HFF-Myc (cell line): ENCODE measurements around the gene BCAR1.

ENCODE experiments used
- DNase-seq: peaks from one replicate; pipeline ENCODE4 v3.0.0-alpha.2; 2011; ENCODE audit warnings: low read depth; ENCODE audit errors: extremely low read depth
- H3K4me3 ChIP-seq: replicated peaks from 2 replicates; pipeline ENCODE4 v1.5.1; 2011; ENCODE audit warnings: low read depth, mild to moderate bottlenecking, control low read depth, low read length
- TF ChIP-seq, protein P1 (sequence below): IDR thresholded peaks from 2 replicates; pipeline ENCODE4 v1.5.1; 2012; ENCODE audit warnings: mild to moderate bottlenecking, low read depth, low read length, control low read depth; ENCODE audit errors: missing control alignments

BCAR1 gene

GRCh38 chr16:75192606-75193264 is 58.7 kb downstream of the BCAR1 start:
- DNase-seq, result no peak
- TF ChIP-seq, protein P1, sequence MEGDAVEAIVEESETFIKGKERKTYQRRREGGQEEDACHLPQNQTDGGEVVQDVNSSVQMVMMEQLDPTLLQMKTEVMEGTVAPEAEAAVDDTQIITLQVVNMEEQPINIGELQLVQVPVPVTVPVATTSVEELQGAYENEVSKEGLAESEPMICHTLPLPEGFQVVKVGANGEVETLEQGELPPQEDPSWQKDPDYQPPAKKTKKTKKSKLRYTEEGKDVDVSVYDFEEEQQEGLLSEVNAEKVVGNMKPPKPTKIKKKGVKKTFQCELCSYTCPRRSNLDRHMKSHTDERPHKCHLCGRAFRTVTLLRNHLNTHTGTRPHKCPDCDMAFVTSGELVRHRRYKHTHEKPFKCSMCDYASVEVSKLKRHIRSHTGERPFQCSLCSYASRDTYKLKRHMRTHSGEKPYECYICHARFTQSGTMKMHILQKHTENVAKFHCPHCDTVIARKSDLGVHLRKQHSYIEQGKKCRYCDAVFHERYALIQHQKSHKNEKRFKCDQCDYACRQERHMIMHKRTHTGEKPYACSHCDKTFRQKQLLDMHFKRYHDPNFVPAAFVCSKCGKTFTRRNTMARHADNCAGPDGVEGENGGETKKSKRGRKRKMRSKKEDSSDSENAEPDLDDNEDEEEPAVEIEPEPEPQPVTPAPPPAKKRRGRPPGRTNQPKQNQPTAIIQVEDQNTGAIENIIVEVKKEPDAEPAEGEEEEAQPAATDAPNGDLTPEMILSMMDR, result no peak
- no peak overlapping the region for H3K4me3 ChIP-seq

- no peak for DNase-seq
- TF ChIP-seq, protein P1, result no peak
- no peak overlapping the region for H3K4me3 ChIP-seq
Measured at GRCh38 chr16:75189638-75190245, 61.7 kb downstream of the BCAR1 start.

- TF ChIP-seq, protein P1, result no peak
- DNase-seq, result no peak
- H3K4me3 ChIP-seq, result no peak overlapping the region
Measured at GRCh38 chr16:75188832-75189477, 62.5 kb downstream of the BCAR1 start.

DNA sequence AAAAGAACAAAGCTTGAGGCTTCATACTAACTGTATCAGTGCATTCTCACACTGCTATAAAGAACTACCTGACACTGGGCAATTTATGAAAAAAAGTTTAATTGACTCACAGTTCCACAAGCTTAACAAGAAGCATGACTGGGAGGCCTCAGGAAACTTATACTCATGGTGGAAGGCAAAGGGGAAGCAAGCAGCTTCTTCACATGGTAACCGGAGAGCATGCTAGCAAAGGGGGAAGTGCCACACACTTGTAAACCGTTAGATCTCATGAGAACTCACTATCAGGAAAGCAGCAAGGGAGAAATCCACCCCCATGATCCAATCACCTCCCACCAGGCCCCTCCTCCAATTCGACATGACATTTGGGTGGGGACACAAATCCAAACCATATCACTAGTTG is 69.8 kb downstream of the BCAR1 start:
- DNase-seq, result no peak
- TF ChIP-seq, protein P1, result no peak
- no peak overlapping the region for H3K4me3 ChIP-seq

DNA sequence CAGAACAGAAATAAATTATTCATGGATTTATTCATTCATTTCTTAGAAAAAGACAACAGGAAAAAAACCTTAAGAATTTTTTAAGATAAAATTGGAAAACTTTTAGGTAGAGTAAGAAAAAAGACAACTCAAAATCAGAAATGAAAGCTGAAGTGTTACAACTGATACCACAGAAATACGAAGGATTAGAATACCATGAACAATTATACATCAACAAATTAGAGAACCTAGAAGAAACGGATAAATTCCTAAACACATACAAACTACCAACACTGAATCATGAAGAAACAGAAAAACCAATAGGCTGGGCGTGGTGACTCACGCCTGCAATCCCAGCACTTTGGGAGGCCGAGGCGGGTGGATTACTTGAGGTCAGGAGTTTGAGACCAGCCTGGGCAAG is 72.2 kb downstream of the BCAR1 start:
- no peak overlapping the region for H3K4me3 ChIP-seq
- TF ChIP-seq, protein P1, result no peak
- no peak for DNase-seq
